Measurements from ENCODE around the gene KCNG2. TPM values are rescaled to one million over a fixed set of nuclear protein-coding genes. Genes with fewer than 3 reads are reported as not detected.

Gene KCNG2
- total and polyA plus RNA-seq, 3 experiments from 2014 or later, result not detected

GRCh38 chr18:79916128-79916494, 118.4 kb downstream of the KCNG2 start:
- H3K9me3 Mint-ChIP-seq, result no peaks in the 10 kb centered on the region
- CTCF ChIA-PET, result no interaction called here
- peaks cover 12 to 34% (median 13%) of the 10 kb centered on the region in 3 donors for H3K4me1 Mint-ChIP-seq
- POLR2A ChIA-PET, result no interaction called here
- no peak overlapping the region for H3K27ac Mint-ChIP-seq
- Histone ChIP-seq H3K27me3 (ENCODE audit: insufficient read depth, low read length, poor library complexity, severe bottlenecking) (no peaks in the 10 kb centered on the region), H3K4me3 (ENCODE audit: low read length) (no peak overlapping the region), H3K27ac (ENCODE audit: low read depth, low read length) (no peak overlapping the region), H3K36me3 (ENCODE audit: insufficient read depth, low read length) (no peaks in the 10 kb centered on the region), H3K4me1 (ENCODE audit: insufficient read depth, low read length) (peaks cover 9% of the 10 kb centered on the region), H3K9me3 (ENCODE audit: low read length) (no peaks in the 10 kb centered on the region)
- H3K4me3 Mint-ChIP-seq, result peak overlapping the region in 1 of 7 donors; percentile 29
- H3K36me3 Mint-ChIP-seq, result peaks cover 8 to 35% (median 11%) of the 10 kb centered on the region in 3 donors
- no peaks in the 10 kb centered on the region for H3K27me3 Mint-ChIP-seq
- no peak for DNase-seq

GRCh38 chr18:79916546-79917168, 118.9 kb downstream of the KCNG2 start:
- Histone ChIP-seq H3K9me3 (ENCODE audit: low read length) (no peaks in the 10 kb centered on the region), H3K27me3 (ENCODE audit: insufficient read depth, low read length, poor library complexity, severe bottlenecking) (no peaks in the 10 kb centered on the region), H3K27ac (ENCODE audit: low read depth, low read length) (no peak overlapping the region), H3K4me3 (ENCODE audit: low read length) (no peak overlapping the region), H3K36me3 (ENCODE audit: insufficient read depth, low read length) (no peaks in the 10 kb centered on the region), H3K4me1 (ENCODE audit: insufficient read depth, low read length) (peaks cover 9% of the 10 kb centered on the region)
- Mint-ChIP-seq H3K36me3 (peaks cover 8 to 35% (median 11%) of the 10 kb centered on the region in 3 donors), H3K4me3 (no peak overlapping the region), H3K27me3 (no peaks in the 10 kb centered on the region), H3K4me1 (peaks cover 12 to 34% (median 13%) of the 10 kb centered on the region in 3 donors), H3K27ac (peak overlapping the region in 1 of 8 donors; percentile 50), H3K9me3 (no peaks in the 10 kb centered on the region)
- DNase-seq, result peak in 1 of 5 donors; percentile 33
- ChIA-PET POLR2A (no interaction called here), CTCF (no interaction called here)

- H3K4me1 Mint-ChIP-seq, result peaks cover 12 to 31% (median 13%) of the 10 kb centered on the region in 3 donors
- peak overlapping the region in 1 of 8 donors; percentile 36 for H3K27ac Mint-ChIP-seq
- POLR2A ChIA-PET, result no interaction called here
- H3K27me3 ChIP-seq (ENCODE audit: insufficient read depth, low read length, poor library complexity, severe bottlenecking), result no peaks in the 10 kb centered on the region
- no peaks in the 10 kb centered on the region for H3K36me3 ChIP-seq (ENCODE audit: insufficient read depth, low read length)
- no peaks in the 10 kb centered on the region for H3K9me3 ChIP-seq (ENCODE audit: low read length)
- no peaks in the 10 kb centered on the region for H3K27me3 Mint-ChIP-seq
- CTCF ChIA-PET, result no interaction called here
- peaks cover 8 to 38% (median 11%) of the 10 kb centered on the region in 3 donors for H3K36me3 Mint-ChIP-seq
- H3K9me3 Mint-ChIP-seq, result no peaks in the 10 kb centered on the region
- H3K4me1 ChIP-seq (ENCODE audit: insufficient read depth, low read length), result peaks cover 9% of the 10 kb centered on the region
- H3K4me3 Mint-ChIP-seq, result no peak overlapping the region
- H3K4me3 ChIP-seq (ENCODE audit: low read length), result no peak overlapping the region
- DNase-seq, result no peak
- no peak overlapping the region for H3K27ac ChIP-seq (ENCODE audit: low read depth, low read length)
Measured at GRCh38 chr18:79917169-79917852, 119.6 kb downstream of the KCNG2 start.

GRCh38 chr18:79917853-79918614, 120.3 kb downstream of the KCNG2 start:
- peaks cover 9 to 24% (median 10%) of the 10 kb centered on the region in 3 donors for H3K4me1 Mint-ChIP-seq
- Histone ChIP-seq H3K4me3 (ENCODE audit: low read length) (no peak overlapping the region), H3K27ac (ENCODE audit: low read depth, low read length) (no peak overlapping the region), H3K9me3 (ENCODE audit: low read length) (no peaks in the 10 kb centered on the region), H3K4me1 (ENCODE audit: insufficient read depth, low read length) (peaks cover 6% of the 10 kb centered on the region), H3K36me3 (ENCODE audit: insufficient read depth, low read length) (no peaks in the 10 kb centered on the region), H3K27me3 (ENCODE audit: insufficient read depth, low read length, poor library complexity, severe bottlenecking) (no peaks in the 10 kb centered on the region)
- H3K36me3 Mint-ChIP-seq, result peaks cover 8 to 39% (median 11%) of the 10 kb centered on the region in 3 donors
- ChIA-PET CTCF (no interaction called here), POLR2A (no interaction called here)
- H3K27me3 Mint-ChIP-seq, result no peaks in the 10 kb centered on the region
- no peaks in the 10 kb centered on the region for H3K9me3 Mint-ChIP-seq
- DNase-seq, result no peak
- peak overlapping the region in 1 of 8 donors; percentile 36 for H3K27ac Mint-ChIP-seq
- H3K4me3 Mint-ChIP-seq, result no peak overlapping the region

GRCh38 chr18:79918615-79919011, 120.9 kb downstream of the KCNG2 start:
- H3K36me3 Mint-ChIP-seq, result peaks cover 11 to 40% (median 11%) of the 10 kb centered on the region in 3 donors
- Histone ChIP-seq H3K4me3 (ENCODE audit: low read length) (no peak overlapping the region), H3K27me3 (ENCODE audit: insufficient read depth, low read length, poor library complexity, severe bottlenecking) (no peaks in the 10 kb centered on the region), H3K4me1 (ENCODE audit: insufficient read depth, low read length) (peaks cover under 1% of the 10 kb centered on the region), H3K36me3 (ENCODE audit: insufficient read depth, low read length) (no peaks in the 10 kb centered on the region), H3K27ac (ENCODE audit: low read depth, low read length) (no peak overlapping the region), H3K9me3 (ENCODE audit: low read length) (no peaks in the 10 kb centered on the region)
- ChIA-PET CTCF (no interaction called here), POLR2A (no interaction called here)
- DNase-seq, result no peak
- H3K27ac Mint-ChIP-seq, result no peak overlapping the region
- no peaks in the 10 kb centered on the region for H3K9me3 Mint-ChIP-seq
- no peaks in the 10 kb centered on the region for H3K27me3 Mint-ChIP-seq
- peaks cover 3 to 18% (median 5%) of the 10 kb centered on the region in 3 donors for H3K4me1 Mint-ChIP-seq
- H3K4me3 Mint-ChIP-seq, result no peak overlapping the region

GRCh38 chr18:79919089-79919488, 121.4 kb downstream of the KCNG2 start:
- peaks cover 11 to 43% (median 16%) of the 10 kb centered on the region in 3 donors for H3K36me3 Mint-ChIP-seq
- Histone ChIP-seq H3K4me3 (ENCODE audit: low read length) (no peak overlapping the region), H3K27ac (ENCODE audit: low read depth, low read length) (no peak overlapping the region), H3K36me3 (ENCODE audit: insufficient read depth, low read length) (no peaks in the 10 kb centered on the region), H3K27me3 (ENCODE audit: insufficient read depth, low read length, poor library complexity, severe bottlenecking) (no peaks in the 10 kb centered on the region), H3K4me1 (ENCODE audit: insufficient read depth, low read length) (no peaks in the 10 kb centered on the region), H3K9me3 (ENCODE audit: low read length) (no peaks in the 10 kb centered on the region)
- no peaks in the 10 kb centered on the region for H3K27me3 Mint-ChIP-seq
- no peak overlapping the region for H3K4me3 Mint-ChIP-seq
- POLR2A ChIA-PET, result no interaction called here
- H3K9me3 Mint-ChIP-seq, result no peaks in the 10 kb centered on the region
- peaks cover 2 to 13% (median 3%) of the 10 kb centered on the region in 3 donors for H3K4me1 Mint-ChIP-seq
- H3K27ac Mint-ChIP-seq, result peak overlapping the region in 1 of 8 donors; percentile 51
- CTCF ChIA-PET, result no interaction called here
- DNase-seq, result peak in 1 of 5 donors; percentile 43

- Mint-ChIP-seq H3K27ac (no peak overlapping the region), H3K4me1 (peaks cover 0 to 4% (median 4%) of the 10 kb centered on the region in 3 donors), H3K9me3 (no peaks in the 10 kb centered on the region), H3K4me3 (no peak overlapping the region), H3K27me3 (peaks cover 0 to 2% of the 10 kb centered on the region in 2 donors), H3K36me3 (peaks cover 6 to 50% (median 11%) of the 10 kb centered on the region in 3 donors)
- ChIA-PET POLR2A (no interaction called here), CTCF (no interaction called here)
- H3K27me3 ChIP-seq (ENCODE audit: insufficient read depth, low read length, poor library complexity, severe bottlenecking), result no peaks in the 10 kb centered on the region
- H3K4me3 ChIP-seq (ENCODE audit: low read length), result no peak overlapping the region
- no peak overlapping the region for H3K27ac ChIP-seq (ENCODE audit: low read depth, low read length)
- DNase-seq, result peak in 1 of 5 donors; percentile 43
- no peaks in the 10 kb centered on the region for H3K9me3 ChIP-seq (ENCODE audit: low read length)
- H3K36me3 ChIP-seq (ENCODE audit: insufficient read depth, low read length), result no peaks in the 10 kb centered on the region
- no peaks in the 10 kb centered on the region for H3K4me1 ChIP-seq (ENCODE audit: insufficient read depth, low read length)
Measured at GRCh38 chr18:79921984-79922965, 124.5 kb downstream of the KCNG2 start.
